Fibroblast of the aortic adventitia (primary cell): ENCODE data around the gene NVL. TPM values are rescaled to one million over a fixed set of nuclear protein-coding genes. Genes with fewer than 3 reads are reported as not detected.

Experiments used
- DNase-seq: peaks from one replicate; pipeline ENCODE4 v3.0.0-alpha.2; 2010; ENCODE audit warnings: low read depth
- H3K4me3 ChIP-seq: 2 replicates; pipeline ENCODE4 v1.5.1; 2011; ENCODE audit warnings: low read depth, mild to moderate bottlenecking, control low read depth, low read length, moderate library complexity
- total RNA-seq: library from RNA; depleted of rRNA; stranded (reverse); fragments of >200 nt; gene quantifications from 2 replicates; pipeline ENCODE4 v1.2.3, GENCODE V29; 2012; ENCODE audit warnings: low replicate concordance
- TF ChIP-seq, protein P1 (sequence below): IDR thresholded peaks from 2 replicates; pipeline ENCODE4 v1.5.1; 2011; ENCODE audit warnings: mild to moderate bottlenecking, low read length, control low read depth, inconsistent platforms; ENCODE audit not compliant: insufficient read depth

Gene NVL
- total RNA-seq, 1 donor, result 27.7 TPM

GRCh38 chr1:224300346-224300745 lies 29.6 kb downstream of the NVL start:
- TF ChIP-seq, protein P1, sequence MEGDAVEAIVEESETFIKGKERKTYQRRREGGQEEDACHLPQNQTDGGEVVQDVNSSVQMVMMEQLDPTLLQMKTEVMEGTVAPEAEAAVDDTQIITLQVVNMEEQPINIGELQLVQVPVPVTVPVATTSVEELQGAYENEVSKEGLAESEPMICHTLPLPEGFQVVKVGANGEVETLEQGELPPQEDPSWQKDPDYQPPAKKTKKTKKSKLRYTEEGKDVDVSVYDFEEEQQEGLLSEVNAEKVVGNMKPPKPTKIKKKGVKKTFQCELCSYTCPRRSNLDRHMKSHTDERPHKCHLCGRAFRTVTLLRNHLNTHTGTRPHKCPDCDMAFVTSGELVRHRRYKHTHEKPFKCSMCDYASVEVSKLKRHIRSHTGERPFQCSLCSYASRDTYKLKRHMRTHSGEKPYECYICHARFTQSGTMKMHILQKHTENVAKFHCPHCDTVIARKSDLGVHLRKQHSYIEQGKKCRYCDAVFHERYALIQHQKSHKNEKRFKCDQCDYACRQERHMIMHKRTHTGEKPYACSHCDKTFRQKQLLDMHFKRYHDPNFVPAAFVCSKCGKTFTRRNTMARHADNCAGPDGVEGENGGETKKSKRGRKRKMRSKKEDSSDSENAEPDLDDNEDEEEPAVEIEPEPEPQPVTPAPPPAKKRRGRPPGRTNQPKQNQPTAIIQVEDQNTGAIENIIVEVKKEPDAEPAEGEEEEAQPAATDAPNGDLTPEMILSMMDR, result no peak
- no peak overlapping the region for H3K4me3 ChIP-seq
- peak; percentile 73 for DNase-seq

- TF ChIP-seq, protein P1, result no peak
- DNase-seq, result no peak
- H3K4me3 ChIP-seq, result no peak overlapping the region
Measured at GRCh38 chr1:224298346-224299330, 31.3 kb downstream of the NVL start.

DNA sequence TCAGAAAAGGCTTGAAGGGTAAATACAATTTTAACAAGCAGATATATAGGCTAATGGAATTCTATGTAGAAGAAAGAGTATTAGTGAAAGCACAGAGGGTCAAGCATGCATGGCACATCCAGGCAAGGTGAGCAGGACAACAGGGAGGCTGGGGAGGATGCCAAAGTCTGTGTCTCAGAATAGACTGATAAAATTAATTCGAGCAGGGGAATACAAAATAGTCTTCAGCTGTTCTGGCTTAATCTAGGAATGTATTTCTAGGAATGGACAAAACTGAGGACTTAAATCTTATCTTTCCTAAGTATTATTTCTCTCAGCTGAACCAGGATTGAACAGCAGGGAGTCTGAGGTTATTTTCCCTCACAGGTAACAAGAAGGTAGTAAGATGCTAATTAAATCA lies 35.2 kb downstream of the NVL start:
- DNase-seq, result no peak
- H3K4me3 ChIP-seq, result no peak overlapping the region
- TF ChIP-seq, protein P1, result no peak

DNA sequence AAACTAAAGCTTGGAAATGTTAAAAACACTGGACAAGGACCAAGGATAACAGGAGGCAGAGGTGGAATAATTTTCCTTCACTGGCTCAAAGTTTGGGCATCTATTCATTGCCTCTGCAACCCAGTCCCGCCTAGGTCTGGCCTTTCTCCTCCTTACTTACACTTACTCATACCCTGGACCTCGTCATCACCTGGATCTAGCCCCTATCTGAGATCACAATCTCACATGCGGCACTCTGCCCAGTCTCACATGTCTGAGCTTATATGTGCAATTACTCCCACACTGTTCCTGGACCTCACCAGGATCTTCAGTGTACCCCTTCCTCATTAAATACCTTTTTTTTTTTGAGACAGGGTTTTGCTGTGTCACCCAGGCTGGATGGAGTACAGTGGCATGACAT lies 37.6 kb downstream of the NVL start:
- TF ChIP-seq, protein P1, result no peak
- peak; percentile 60 for DNase-seq
- no peak overlapping the region for H3K4me3 ChIP-seq

DNA sequence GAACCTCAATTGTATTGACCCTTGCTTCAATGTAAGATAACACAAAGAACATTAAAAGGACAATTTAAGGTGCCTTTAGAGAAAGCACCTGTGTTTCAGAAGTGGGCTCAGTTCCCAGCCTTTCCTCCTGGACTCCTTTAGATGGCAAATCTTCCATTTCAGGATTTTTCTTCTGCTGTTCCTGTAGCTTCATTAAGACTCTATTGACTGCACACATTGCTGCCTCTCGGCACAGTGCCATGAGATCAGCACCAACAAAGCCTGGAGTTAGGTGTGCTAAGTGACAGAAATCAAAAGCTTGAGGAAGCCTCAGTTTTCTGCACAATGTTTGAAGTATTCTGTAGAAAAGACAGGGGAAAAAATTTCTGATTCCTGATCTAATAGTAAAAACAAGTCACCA lies 40.6 kb downstream of the NVL start:
- no peak overlapping the region for H3K4me3 ChIP-seq
- no peak for DNase-seq
- TF ChIP-seq, protein P1, result no peak

DNA sequence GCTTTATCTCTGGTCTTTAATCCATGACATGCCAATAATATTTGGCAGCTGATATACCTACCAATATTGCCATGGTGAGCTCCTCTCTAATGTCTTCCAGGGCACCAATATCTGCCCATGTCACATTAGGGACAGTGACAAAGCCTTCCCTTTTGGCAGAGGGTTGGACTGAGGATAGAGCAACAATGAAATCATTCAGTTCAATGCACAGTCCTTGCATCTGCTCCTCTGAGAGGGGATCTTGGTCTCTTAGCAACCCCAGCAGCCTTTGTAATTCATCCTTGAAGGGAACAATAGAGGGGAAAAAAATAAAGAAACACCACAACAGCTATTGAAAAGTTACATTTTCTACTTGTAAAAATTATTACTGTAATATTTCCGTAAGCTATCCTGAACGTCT lies 42.3 kb downstream of the NVL start:
- H3K4me3 ChIP-seq, result no peak overlapping the region
- no peak for DNase-seq
- TF ChIP-seq, protein P1, result no peak
